Transverse colon (tissue), 3 donors: ENCODE measurements around the gene OGFOD1.

Experiments used
- EP300 ChIP-seq: sonication (generic); formaldehyde crosslinking; IDR thresholded peaks from one replicate; pipeline ENCODE4 v1.6.1; 2017; ENCODE audit warnings: antibody characterized with exemption, low read depth
- POLR2A ChIP-seq: fragments of 450-650 bp; IDR thresholded peaks from one replicate; pipeline ENCODE4 v1.6.1; 2016; ENCODE audit warnings: antibody characterized with exemption, mild to moderate bottlenecking, moderate library complexity
- POLR2AphosphoS5 ChIP-seq, 3 donors: sonication (generic); formaldehyde crosslinking; IDR thresholded peaks; one replicate each; pipeline ENCODE4 v1.6.1; 2016; ENCODE audit warnings: antibody characterized with exemption in 3 of 3

DNA sequence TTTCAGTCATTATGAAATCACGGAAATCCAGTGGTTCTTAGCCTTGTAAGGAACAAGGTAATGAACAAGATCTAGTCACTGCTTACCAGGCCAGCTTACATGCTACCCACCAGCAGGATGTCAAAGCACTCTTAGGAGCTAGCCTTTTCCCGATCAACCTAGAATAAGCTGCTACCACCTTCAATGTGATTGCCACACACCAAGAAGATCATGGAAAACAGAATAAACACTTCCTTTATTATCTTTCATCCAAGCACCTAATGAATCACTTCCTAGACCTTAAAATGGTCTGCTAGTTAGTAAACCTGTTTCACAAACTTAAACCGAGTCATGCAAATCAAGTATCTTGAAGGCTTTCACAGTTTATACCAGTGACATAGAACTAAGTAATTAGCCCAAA is 63.5 kb downstream of the OGFOD1 start:
- no peak for TF ChIP-seq POLR2A
- TF ChIP-seq POLR2AphosphoS5 (IDR thresholded peaks at IDR 0.05) = no peak
- TF ChIP-seq EP300 = no peak
